Effector memory CD8-positive, alpha-beta T cell (primary cell): ENCODE data around the gene NT5C3A.

Experiments
- ATAC-seq: fragments of 150-1000 bp; cut with Tn5 transposase; replicated peaks from 2 replicates; pipeline ENCODE4 v1.10.0; 2021; ENCODE audit warnings: mild to moderate bottlenecking, moderate library complexity
- DNase-seq, 3 experiments: peaks; one replicate each; pipeline ENCODE4 v3.0.0; 2021
- H3K27ac Mint-ChIP-seq, 2 donors: one replicate each; pipeline ENCODE4 v1.8.0; 2022; ENCODE audit warnings: mild to moderate bottlenecking in 2 of 2, mixed read lengths in 2 of 2, moderate library complexity in 2 of 2
- H3K27me3 Mint-ChIP-seq, 2 donors: one replicate each; pipeline ENCODE4 v1.8.0; 2022; ENCODE audit warnings: mixed read lengths in 2 of 2
- H3K36me3 Mint-ChIP-seq: one replicate; pipeline ENCODE4 v1.8.0; 2022; ENCODE audit warnings: mild to moderate bottlenecking, moderate library complexity, mixed read lengths; ENCODE audit not compliant: insufficient read depth
- H3K4me1 Mint-ChIP-seq, 2 donors: one replicate each; pipeline ENCODE4 v1.8.0; 2022; ENCODE audit warnings: low read depth in 2 of 2, mixed read lengths in 2 of 2
- H3K4me3 Mint-ChIP-seq, 2 donors: one replicate each; pipeline ENCODE4 v1.8.0; 2022; ENCODE audit warnings: mild to moderate bottlenecking in 2 of 2, mixed read lengths in 2 of 2, moderate library complexity in 2 of 2
- H3K9me3 Mint-ChIP-seq, 2 donors: one replicate each; pipeline ENCODE4 v1.8.0; 2022; ENCODE audit warnings: mixed read lengths in 2 of 2

The NT5C3A gene

DNA sequence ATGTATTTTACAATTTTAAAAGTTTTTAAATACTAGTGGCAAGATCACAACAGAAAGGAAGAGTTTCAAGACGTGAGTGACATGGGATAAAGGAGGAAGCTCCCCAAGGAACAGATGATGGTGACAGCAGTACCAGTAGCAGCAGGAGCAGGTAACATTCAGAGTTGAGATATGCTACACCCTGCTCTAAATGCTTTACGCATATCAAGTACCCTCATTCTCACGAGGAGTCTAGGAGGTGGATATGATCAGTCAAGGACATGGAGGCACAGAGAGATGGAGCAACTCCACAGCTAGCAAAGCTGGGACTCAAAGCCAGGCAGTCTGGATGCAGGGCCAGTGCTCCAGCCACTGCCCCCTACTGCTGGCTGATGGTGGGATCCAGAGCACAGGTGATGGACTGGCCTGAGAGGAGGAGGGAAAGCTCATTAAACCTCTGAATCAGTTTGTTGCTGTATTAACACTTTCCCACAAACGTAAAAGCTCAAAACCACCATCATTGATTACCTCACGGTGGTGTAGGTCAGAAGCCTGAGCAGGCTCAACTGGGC is 29.1 kb upstream of the NT5C3A start:
- DNase-seq (no peak), ATAC-seq (no peak)
- Mint-ChIP-seq H3K36me3 (peaks cover 31% of the 10 kb centered on the region), H3K9me3 (no peaks in the 10 kb centered on the region), H3K4me3 (no peak overlapping the region), H3K27me3 (no peaks in the 10 kb centered on the region), H3K4me1 (no peaks in the 10 kb centered on the region), H3K27ac (no peak overlapping the region)

DNA sequence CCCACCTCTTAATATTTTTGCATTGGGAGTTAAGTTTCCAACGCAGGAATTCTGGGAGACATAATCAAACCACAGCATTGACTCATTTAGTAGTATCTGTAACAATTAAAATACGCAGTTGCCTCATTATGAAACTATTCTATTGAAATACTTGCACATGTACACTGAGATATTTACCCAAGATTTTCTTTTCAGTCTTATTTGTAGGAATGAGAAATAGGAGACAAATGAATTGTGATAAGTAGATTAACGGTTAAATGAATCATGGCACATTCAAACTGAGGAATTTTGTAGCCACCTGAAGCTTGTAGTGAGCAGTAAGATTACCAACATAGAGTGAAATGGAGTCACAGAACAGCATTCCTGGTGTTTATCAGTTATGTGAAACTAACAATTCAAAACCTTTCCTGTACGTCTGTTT is 28.5 kb upstream of the NT5C3A start:
- no peaks in the 10 kb centered on the region for H3K4me1 Mint-ChIP-seq
- no peak overlapping the region for H3K4me3 Mint-ChIP-seq
- H3K36me3 Mint-ChIP-seq: peaks cover 25% of the 10 kb centered on the region
- H3K27me3 Mint-ChIP-seq: no peaks in the 10 kb centered on the region
- no peak overlapping the region for H3K27ac Mint-ChIP-seq
- no peak for DNase-seq
- H3K9me3 Mint-ChIP-seq: no peaks in the 10 kb centered on the region
- ATAC-seq: no peak

DNA sequence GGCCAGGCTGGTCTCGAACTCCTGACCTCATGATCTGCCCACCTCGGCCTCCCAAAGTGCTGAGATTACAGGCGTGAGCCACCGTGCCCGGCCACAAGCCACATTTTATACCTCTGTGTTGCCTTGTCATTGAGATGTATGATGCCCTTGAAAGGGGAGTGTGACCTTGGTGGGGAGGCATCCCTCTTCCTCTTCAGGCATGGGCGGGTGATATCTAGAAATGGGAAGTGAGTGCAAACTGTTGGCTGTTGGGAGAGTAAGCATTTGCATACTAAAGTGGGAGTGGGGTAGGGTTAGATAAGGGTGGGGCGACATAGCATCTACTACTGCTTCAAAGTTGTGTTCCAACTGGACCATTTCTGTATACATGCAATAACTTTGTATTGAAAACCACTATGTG is 26.6 kb upstream of the NT5C3A start:
- DNase-seq (no peak), ATAC-seq (no peak)
- H3K4me1 Mint-ChIP-seq: no peaks in the 10 kb centered on the region
- no peaks in the 10 kb centered on the region for H3K27me3 Mint-ChIP-seq
- no peak overlapping the region for H3K4me3 Mint-ChIP-seq
- H3K36me3 Mint-ChIP-seq: peaks cover 10% of the 10 kb centered on the region
- no peaks in the 10 kb centered on the region for H3K9me3 Mint-ChIP-seq
- H3K27ac Mint-ChIP-seq: no peak overlapping the region

- ATAC-seq (no peak), DNase-seq (no peak)
- H3K4me1 Mint-ChIP-seq: no peaks in the 10 kb centered on the region
- no peak overlapping the region for H3K4me3 Mint-ChIP-seq
- no peaks in the 10 kb centered on the region for H3K36me3 Mint-ChIP-seq
- H3K27me3 Mint-ChIP-seq: no peaks in the 10 kb centered on the region
- H3K27ac Mint-ChIP-seq: no peak overlapping the region
- H3K9me3 Mint-ChIP-seq: no peaks in the 10 kb centered on the region
Measured at GRCh38 chr7:33087858-33088257, 25.3 kb upstream of the NT5C3A start.

DNA sequence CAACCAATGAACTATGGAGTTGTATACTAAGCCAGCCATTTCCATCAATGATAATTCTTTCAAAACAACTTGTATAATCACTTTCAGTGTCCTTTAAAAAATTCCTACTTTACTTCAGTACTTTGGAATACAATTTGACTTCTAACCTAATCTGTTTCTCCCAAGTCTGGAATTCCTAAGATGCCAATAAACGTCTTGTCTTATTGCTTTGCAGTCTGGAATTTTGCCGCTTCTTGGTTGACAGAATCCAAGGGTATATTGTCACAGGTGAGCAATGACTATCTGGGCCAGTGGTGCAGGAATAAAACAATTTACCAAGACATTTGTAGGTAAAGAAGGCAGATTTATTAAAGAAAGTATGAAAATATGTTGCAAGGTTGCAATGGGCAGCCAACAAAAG is 24.8 kb upstream of the NT5C3A start:
- Mint-ChIP-seq H3K36me3 (no peaks in the 10 kb centered on the region), H3K27me3 (no peaks in the 10 kb centered on the region), H3K4me3 (no peak overlapping the region), H3K9me3 (no peaks in the 10 kb centered on the region), H3K4me1 (no peaks in the 10 kb centered on the region), H3K27ac (no peak overlapping the region)
- DNase-seq (no peak), ATAC-seq (no peak)

DNA sequence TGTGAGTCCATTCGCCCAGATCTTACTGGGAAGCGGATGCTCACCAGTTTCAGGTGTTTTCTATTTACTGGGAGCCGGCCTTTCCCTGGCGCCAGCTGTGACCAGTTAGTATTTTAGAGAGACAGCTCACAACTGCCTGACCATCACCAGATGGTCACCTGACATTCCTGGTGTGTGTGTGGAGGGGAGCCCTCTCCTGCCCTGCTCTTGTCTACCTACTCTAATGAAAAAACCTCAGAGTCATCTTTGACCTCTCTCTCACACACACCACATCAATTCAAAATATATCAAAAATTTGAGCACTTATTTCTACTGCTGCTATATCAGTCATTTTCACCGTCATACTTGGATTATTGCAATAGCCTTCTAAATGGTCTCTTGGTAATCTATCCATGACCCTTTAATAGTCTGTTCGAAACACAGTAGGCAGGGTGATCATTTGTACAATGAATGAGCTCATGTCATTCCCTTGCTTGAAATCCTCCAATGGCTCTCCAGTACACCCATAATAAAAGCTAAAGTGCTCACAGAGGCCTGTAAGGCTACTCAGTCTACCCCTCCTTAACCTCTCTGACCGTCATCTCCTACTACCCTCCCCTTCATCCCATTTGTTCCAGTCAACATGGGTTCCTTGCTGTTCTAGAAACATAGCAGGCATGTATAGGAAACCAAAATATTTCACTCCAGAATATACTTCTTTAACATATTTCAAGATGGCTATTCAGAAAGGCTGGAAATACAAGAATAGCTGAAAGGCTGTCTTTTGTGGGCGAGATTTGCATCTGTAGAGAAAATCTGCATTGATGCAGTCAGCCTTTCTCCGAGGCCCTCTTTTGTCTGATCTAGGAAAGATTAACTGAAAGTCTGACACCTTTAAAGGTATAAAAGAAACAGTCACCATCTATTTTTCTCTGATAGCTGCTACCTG is 17.5 kb upstream of the NT5C3A start:
- H3K4me1 Mint-ChIP-seq: peaks cover 12 to 15% of the 10 kb centered on the region in 2 donors
- no peak overlapping the region for H3K27ac Mint-ChIP-seq
- H3K27me3 Mint-ChIP-seq: peaks cover 0 to 16% of the 10 kb centered on the region in 2 donors
- DNase-seq (no peak), ATAC-seq (no peak)
- H3K9me3 Mint-ChIP-seq: no peaks in the 10 kb centered on the region
- no peak overlapping the region for H3K4me3 Mint-ChIP-seq
- peaks cover 2% of the 10 kb centered on the region for H3K36me3 Mint-ChIP-seq

GRCh38 chr7:33079096-33079495 is 16.5 kb upstream of the NT5C3A start:
- H3K36me3 Mint-ChIP-seq: peaks cover 2% of the 10 kb centered on the region
- no peaks in the 10 kb centered on the region for H3K9me3 Mint-ChIP-seq
- ATAC-seq (no peak), DNase-seq (no peak)
- H3K27ac Mint-ChIP-seq: no peak overlapping the region
- H3K27me3 Mint-ChIP-seq: peaks cover 0 to 16% of the 10 kb centered on the region in 2 donors
- H3K4me3 Mint-ChIP-seq: no peak overlapping the region
- peaks cover 12 to 15% of the 10 kb centered on the region in 2 donors for H3K4me1 Mint-ChIP-seq

- Mint-ChIP-seq H3K27ac (no peak overlapping the region), H3K4me1 (peaks cover 12 to 15% of the 10 kb centered on the region in 2 donors), H3K36me3 (peaks cover 2% of the 10 kb centered on the region), H3K27me3 (peaks cover 18 to 37% of the 10 kb centered on the region in 2 donors), H3K4me3 (peak overlapping the region in 1 of 2 donors; percentile 26), H3K9me3 (no peaks in the 10 kb centered on the region)
- DNase-seq (no peak), ATAC-seq (peak; percentile 31)
Measured at GRCh38 chr7:33076737-33077136, 14.2 kb upstream of the NT5C3A start.

DNA sequence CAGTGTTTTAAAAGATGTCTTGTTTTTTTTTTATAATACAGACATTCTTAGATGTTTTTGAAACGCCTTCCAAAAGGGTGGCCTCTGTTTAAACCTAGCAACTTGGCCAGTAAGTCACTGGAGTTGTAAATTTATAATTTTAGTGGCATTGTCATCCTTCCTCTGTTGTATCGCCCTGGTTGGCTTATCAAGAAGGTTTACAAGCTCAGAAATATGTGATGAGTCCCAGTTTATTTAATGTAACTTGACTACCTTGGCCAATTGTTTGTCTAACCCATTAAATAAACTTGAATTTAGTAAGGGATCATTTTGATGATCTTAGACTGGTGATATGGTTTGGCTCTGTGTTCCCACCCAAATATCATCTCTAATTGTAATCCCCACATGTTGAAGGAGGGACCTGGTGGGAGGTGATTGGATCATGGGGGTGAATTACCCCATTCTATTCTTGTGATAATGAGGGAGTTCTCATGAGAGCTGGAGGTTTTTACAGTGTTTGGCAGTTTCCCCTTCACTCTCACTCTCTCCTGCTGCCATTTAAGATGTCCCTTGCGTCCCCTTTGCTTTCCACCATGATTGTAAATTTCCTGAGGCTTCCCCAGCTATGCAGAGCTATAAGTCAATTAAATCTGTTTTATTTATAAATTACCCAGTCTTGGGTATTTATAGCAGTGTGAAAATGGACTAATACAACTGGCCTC is 13.4 kb upstream of the NT5C3A start:
- Mint-ChIP-seq H3K36me3 (peaks cover 2% of the 10 kb centered on the region), H3K4me1 (peaks cover 12 to 15% of the 10 kb centered on the region in 2 donors), H3K27ac (no peak overlapping the region), H3K27me3 (peaks cover 18 to 43% of the 10 kb centered on the region in 2 donors), H3K9me3 (no peaks in the 10 kb centered on the region), H3K4me3 (no peak overlapping the region)
- ATAC-seq: no peak
- DNase-seq: no peak

GRCh38 chr7:33073243-33073642 is 10.7 kb upstream of the NT5C3A start:
- Mint-ChIP-seq H3K27ac (no peak overlapping the region), H3K4me1 (peaks cover 12 to 15% of the 10 kb centered on the region in 2 donors), H3K36me3 (peaks cover 2% of the 10 kb centered on the region), H3K27me3 (peaks cover 18 to 45% of the 10 kb centered on the region in 2 donors), H3K9me3 (peaks cover 0 to 2% of the 10 kb centered on the region in 2 donors), H3K4me3 (no peak overlapping the region)
- DNase-seq: no peak
- ATAC-seq: no peak

DNA sequence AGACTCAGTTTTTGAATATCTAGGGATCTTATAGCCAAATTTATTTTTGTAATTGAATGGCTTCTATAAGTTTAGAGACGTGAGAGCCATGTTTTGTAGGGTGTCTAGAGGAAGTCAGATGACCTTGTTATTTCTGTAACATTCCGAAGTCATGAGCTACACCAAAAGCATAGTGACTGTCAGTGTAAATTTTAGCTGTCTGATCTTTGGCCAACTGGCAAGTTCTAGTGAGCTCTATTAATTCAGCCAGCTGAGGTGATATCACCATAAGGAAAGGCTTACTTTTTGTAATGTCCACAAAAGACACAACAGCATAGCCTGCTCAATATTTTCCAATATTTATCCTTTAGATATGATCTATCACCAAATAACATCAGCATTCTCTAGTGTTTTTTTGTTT is 9.9 kb upstream of the NT5C3A start:
- H3K9me3 Mint-ChIP-seq: peaks cover 0 to 2% of the 10 kb centered on the region in 2 donors
- DNase-seq: no peak
- peaks cover 8 to 11% of the 10 kb centered on the region in 2 donors for H3K4me1 Mint-ChIP-seq
- H3K27ac Mint-ChIP-seq: no peak overlapping the region
- H3K27me3 Mint-ChIP-seq: peaks cover 18 to 45% of the 10 kb centered on the region in 2 donors
- no peak for ATAC-seq
- no peak overlapping the region for H3K4me3 Mint-ChIP-seq
- H3K36me3 Mint-ChIP-seq: peaks cover 2% of the 10 kb centered on the region

- Mint-ChIP-seq H3K27ac (no peak overlapping the region), H3K4me1 (no peaks in the 10 kb centered on the region), H3K27me3 (peaks cover 28 to 45% of the 10 kb centered on the region in 2 donors), H3K4me3 (no peak overlapping the region), H3K36me3 (no peaks in the 10 kb centered on the region), H3K9me3 (peaks cover 3 to 6% of the 10 kb centered on the region in 2 donors)
- DNase-seq (no peak), ATAC-seq (no peak)
Measured at GRCh38 chr7:33070831-33071230, 8.3 kb upstream of the NT5C3A start.

DNA sequence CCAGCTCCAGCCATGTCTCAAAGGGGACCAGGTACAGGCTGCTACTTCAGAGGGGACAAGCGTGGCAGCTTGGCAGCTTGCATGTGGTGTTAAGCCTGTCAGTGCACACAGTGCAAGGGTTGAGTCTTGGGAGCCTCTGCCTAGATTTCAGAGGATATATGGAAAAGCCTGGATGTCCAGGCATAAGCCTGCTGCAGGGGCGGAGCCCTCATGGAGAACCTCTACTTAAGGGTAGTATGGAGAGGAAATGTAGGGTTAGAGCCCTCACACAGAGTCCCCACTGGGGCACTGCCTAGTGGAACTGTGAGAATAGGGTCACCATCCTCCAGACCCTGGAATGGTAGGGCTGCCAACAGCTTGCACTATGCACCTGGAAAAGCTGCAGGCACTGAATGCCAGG is 7.7 kb upstream of the NT5C3A start:
- no peaks in the 10 kb centered on the region for H3K36me3 Mint-ChIP-seq
- peaks cover 28 to 45% of the 10 kb centered on the region in 2 donors for H3K27me3 Mint-ChIP-seq
- DNase-seq: no peak
- no peak for ATAC-seq
- H3K4me1 Mint-ChIP-seq: no peaks in the 10 kb centered on the region
- H3K4me3 Mint-ChIP-seq: no peak overlapping the region
- peaks cover 6% of the 10 kb centered on the region in 2 donors for H3K9me3 Mint-ChIP-seq
- H3K27ac Mint-ChIP-seq: no peak overlapping the region
